Activated CD8-positive, alpha-beta T cell treated with anti-CD3 and anti-CD28 coated beads for 36 hours (primary cell): ENCODE measurements around the gene ATP9B. TPM values are rescaled to one million over a fixed set of nuclear protein-coding genes. Genes with fewer than 3 reads are reported as not detected.

Source experiments
- ATAC-seq: fragments of 200-7000 bp; cut with Tn5 transposase; one replicate; pipeline ENCODE4 v1.10.0; 2021; ENCODE audit warnings: mild to moderate bottlenecking, moderate library complexity
- CTCF ChIA-PET: fragments of 350-600 bp; sonication (Branson Sonifier 250); formaldehyde crosslinking; loops from one replicate; lab custom pipeline; 2021; ENCODE audit warnings: antibody characterized with exemption; lab: Charles Lee
- POLR2A ChIA-PET: fragments of 350-600 bp; sonication (Branson Sonifier 250); formaldehyde crosslinking; loops from one replicate; lab custom pipeline; 2021; ENCODE audit warnings: antibody characterized with exemption; lab: Charles Lee
- DNase-seq: peaks from one replicate; pipeline ENCODE4 v3.0.0-alpha.2; 2020
- H3K27ac Mint-ChIP-seq: one replicate; pipeline ENCODE4 v1.8.0; 2021; ENCODE audit warnings: mild to moderate bottlenecking, mixed read lengths
- H3K27me3 Mint-ChIP-seq: one replicate; pipeline ENCODE4 v1.8.0; 2021; ENCODE audit warnings: mixed read lengths
- H3K36me3 Mint-ChIP-seq: one replicate; pipeline ENCODE4 v1.8.0; 2021; ENCODE audit warnings: low read depth, mixed read lengths
- H3K4me1 Mint-ChIP-seq: one replicate; pipeline ENCODE4 v1.8.0; 2021; ENCODE audit warnings: low read depth, mixed read lengths
- H3K4me3 Mint-ChIP-seq: one replicate; pipeline ENCODE4 v1.8.0; 2021; ENCODE audit warnings: mild to moderate bottlenecking, moderate library complexity, mixed read lengths
- H3K9me3 Mint-ChIP-seq: one replicate; pipeline ENCODE4 v1.8.0; 2021; ENCODE audit warnings: mixed read lengths
- CTCF ChIP-seq: fragments of 200-600 bp; IDR thresholded peaks from one replicate; pipeline ENCODE4 v1.8.0; 2022; ENCODE audit warnings: antibody characterized with exemption, mild to moderate bottlenecking
- intact Hi-C: fragments of 100-400 bp; cut with micrococcal nuclease; formaldehyde crosslinking; loops from one replicate; pipeline ENCODE4 v1.10.0; 2022
- total RNA-seq, 2 experiments: library from RNA; stranded (reverse); gene quantifications; one replicate each; pipeline ENCODE4 v1.2.3, GENCODE V29; 2021

ATP9B gene
- total RNA-seq, 2 experiments from 2014 or later: 18.9 to 21.1 TPM

- peaks cover 6% of the 10 kb centered on the region for H3K9me3 Mint-ChIP-seq
- TF ChIP-seq CTCF: no peak
- POLR2A ChIA-PET: interaction anchor here (0.6 kb wide), 1 partner anchor 97 kb away, joined by 3 read pairs; no protein-coding TSS in a partner anchor
- H3K36me3 Mint-ChIP-seq: peaks cover 15% of the 10 kb centered on the region
- H3K27me3 Mint-ChIP-seq: no peaks in the 10 kb centered on the region
- intact Hi-C loops: no loop called here
- no peak overlapping the region for H3K27ac Mint-ChIP-seq
- H3K4me1 Mint-ChIP-seq: peaks cover 11% of the 10 kb centered on the region
- no peak overlapping the region for H3K4me3 Mint-ChIP-seq
- no peak for ATAC-seq
- CTCF ChIA-PET: no interaction called here
- DNase-seq: no peak
These were observed 260.6 kb downstream of the ATP9B start for GRCh38 chr18:79329786-79330185.

- Mint-ChIP-seq H3K27ac (no peak overlapping the region), H3K9me3 (peaks cover 2% of the 10 kb centered on the region), H3K4me3 (no peak overlapping the region), H3K4me1 (peaks cover 2% of the 10 kb centered on the region), H3K36me3 (peaks cover 19% of the 10 kb centered on the region), H3K27me3 (no peaks in the 10 kb centered on the region)
- POLR2A ChIA-PET: no interaction called here
- ATAC-seq (no peak), DNase-seq (no peak)
- CTCF ChIA-PET: no interaction called here
- TF ChIP-seq CTCF: no peak
- intact Hi-C loops: no loop called here
These were observed 263.5 kb downstream of the ATP9B start for GRCh38 chr18:79332646-79333045.

- ChIA-PET CTCF (no interaction called here), POLR2A (no interaction called here)
- DNase-seq: no peak
- no peak for ATAC-seq
- peaks cover under 1% of the 10 kb centered on the region for H3K4me1 Mint-ChIP-seq
- peaks cover under 1% of the 10 kb centered on the region for H3K9me3 Mint-ChIP-seq
- H3K36me3 Mint-ChIP-seq: peaks cover 18% of the 10 kb centered on the region
- no peaks in the 10 kb centered on the region for H3K27me3 Mint-ChIP-seq
- no peak overlapping the region for H3K4me3 Mint-ChIP-seq
- TF ChIP-seq CTCF: no peak
- intact Hi-C loops: no loop called here
- H3K27ac Mint-ChIP-seq: no peak overlapping the region
These were observed 263.9 kb downstream of the ATP9B start for GRCh38 chr18:79333046-79333445.

- Mint-ChIP-seq H3K4me1 (no peaks in the 10 kb centered on the region), H3K36me3 (peaks cover 31% of the 10 kb centered on the region), H3K27me3 (no peaks in the 10 kb centered on the region), H3K9me3 (peaks cover 6% of the 10 kb centered on the region), H3K4me3 (no peak overlapping the region), H3K27ac (no peak overlapping the region)
- no peak for TF ChIP-seq CTCF
- ChIA-PET CTCF (no interaction called here), POLR2A (no interaction called here)
- ATAC-seq (no peak), DNase-seq (no peak)
- intact Hi-C loops: no loop called here
These were observed 265.5 kb downstream of the ATP9B start for GRCh38 chr18:79334496-79335233.

- H3K4me1 Mint-ChIP-seq: no peaks in the 10 kb centered on the region
- peaks cover 27% of the 10 kb centered on the region for H3K36me3 Mint-ChIP-seq
- H3K27ac Mint-ChIP-seq: no peak overlapping the region
- intact Hi-C loops: no loop called here
- POLR2A ChIA-PET: no interaction called here
- CTCF ChIA-PET: no interaction called here
- DNase-seq: no peak
- H3K9me3 Mint-ChIP-seq: peaks cover 6% of the 10 kb centered on the region
- ATAC-seq: no peak
- no peak for TF ChIP-seq CTCF
- H3K27me3 Mint-ChIP-seq: no peaks in the 10 kb centered on the region
- no peak overlapping the region for H3K4me3 Mint-ChIP-seq
These were observed 266.7 kb downstream of the ATP9B start for GRCh38 chr18:79335833-79336360.
